GM18909 (cell line): ENCODE results near the gene MCF2L.
A peak's percentile ranks its signal among the peaks of the same experiment; 100 is the strongest.
"Not testable (repeated sequence)": the region's sequence is repeated elsewhere in the genome, so short reads cannot be mapped to it uniquely, and the experiment has no call there.

Experiments used
- ATAC-seq: cut with Tn5 transposase; IDR thresholded peaks from one replicate; pipeline ENCODE4 v1.9.1; 2021; ENCODE audit warnings: mild to moderate bottlenecking; ENCODE audit not compliant: unreplicated experiment, poor library complexity

The MCF2L gene, protein sequence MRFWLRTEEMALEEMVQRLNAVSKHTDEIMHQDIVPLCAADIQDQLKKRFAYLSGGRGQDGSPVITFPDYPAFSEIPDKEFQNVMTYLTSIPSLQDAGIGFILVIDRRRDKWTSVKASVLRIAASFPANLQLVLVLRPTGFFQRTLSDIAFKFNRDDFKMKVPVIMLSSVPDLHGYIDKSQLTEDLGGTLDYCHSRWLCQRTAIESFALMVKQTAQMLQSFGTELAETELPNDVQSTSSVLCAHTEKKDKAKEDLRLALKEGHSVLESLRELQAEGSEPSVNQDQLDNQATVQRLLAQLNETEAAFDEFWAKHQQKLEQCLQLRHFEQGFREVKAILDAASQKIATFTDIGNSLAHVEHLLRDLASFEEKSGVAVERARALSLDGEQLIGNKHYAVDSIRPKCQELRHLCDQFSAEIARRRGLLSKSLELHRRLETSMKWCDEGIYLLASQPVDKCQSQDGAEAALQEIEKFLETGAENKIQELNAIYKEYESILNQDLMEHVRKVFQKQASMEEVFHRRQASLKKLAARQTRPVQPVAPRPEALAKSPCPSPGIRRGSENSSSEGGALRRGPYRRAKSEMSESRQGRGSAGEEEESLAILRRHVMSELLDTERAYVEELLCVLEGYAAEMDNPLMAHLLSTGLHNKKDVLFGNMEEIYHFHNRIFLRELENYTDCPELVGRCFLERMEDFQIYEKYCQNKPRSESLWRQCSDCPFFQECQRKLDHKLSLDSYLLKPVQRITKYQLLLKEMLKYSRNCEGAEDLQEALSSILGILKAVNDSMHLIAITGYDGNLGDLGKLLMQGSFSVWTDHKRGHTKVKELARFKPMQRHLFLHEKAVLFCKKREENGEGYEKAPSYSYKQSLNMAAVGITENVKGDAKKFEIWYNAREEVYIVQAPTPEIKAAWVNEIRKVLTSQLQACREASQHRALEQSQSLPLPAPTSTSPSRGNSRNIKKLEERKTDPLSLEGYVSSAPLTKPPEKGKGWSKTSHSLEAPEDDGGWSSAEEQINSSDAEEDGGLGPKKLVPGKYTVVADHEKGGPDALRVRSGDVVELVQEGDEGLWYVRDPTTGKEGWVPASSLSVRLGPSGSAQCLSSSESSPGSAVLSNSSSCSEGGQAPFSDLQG

DNA sequence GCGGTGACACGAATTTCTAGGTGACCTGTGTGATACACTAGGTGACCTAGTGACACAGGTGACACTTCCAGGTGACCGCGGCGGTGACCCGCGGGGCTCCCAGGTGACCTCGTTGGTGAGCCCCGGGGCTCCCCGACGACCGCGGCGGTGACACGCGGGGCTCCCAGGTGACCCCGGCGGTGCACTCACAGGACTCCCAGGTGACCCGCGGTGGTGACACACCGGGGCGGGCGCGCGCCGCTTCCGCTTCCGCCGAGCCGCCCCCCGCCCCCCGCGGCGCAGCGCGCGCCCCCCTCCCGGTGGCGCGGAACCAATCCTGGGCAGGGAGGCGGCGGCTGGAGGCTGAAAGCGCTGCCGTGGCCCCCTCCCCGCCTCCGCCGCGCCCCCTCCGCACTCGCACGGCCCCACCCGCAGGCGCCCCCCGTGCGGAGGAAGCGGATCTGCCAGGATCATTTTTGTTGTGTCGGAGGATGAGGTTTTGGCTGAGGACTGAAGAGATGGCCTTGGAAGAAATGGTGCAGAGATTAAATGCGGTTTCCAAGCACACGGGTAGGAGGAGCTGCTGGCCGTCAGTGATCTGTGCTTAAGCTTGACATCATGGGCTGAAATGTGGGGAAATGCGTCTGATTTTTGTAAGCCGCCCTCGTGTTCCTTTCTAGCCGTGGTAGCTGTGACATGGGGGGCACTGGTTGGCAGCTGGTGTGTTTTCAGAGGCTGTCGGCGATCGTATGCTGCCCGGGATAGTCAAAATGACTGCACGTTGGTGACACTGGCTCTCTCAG is at the start of gene MCF2L:
MCF2L (plus strand) TSS at position 305 of the 782 bp plus-strand sequence; CDS start at position 471, 166 bp downstream.
- no peak for ATAC-seq

DNA sequence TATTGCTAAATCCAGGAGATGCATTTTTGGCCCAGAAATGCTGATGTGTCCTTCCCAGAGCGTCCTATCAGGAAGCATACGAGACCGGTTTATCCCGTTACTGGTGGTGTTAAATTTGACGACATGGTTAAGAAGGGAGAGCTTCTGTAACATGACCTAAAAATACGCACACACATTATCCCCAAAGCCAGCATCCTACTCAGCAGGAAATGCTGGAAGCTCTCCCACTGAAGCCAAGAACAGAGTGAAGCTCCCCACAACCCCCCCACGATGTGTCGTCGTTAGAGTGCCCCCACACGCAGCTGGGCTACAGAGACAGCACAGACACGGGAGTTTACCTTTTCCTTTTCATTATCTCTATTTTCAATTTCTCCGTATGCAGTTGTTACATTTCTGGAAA is 45.1 kb upstream of the MCF2L start:
- ATAC-seq, result no peak

DNA sequence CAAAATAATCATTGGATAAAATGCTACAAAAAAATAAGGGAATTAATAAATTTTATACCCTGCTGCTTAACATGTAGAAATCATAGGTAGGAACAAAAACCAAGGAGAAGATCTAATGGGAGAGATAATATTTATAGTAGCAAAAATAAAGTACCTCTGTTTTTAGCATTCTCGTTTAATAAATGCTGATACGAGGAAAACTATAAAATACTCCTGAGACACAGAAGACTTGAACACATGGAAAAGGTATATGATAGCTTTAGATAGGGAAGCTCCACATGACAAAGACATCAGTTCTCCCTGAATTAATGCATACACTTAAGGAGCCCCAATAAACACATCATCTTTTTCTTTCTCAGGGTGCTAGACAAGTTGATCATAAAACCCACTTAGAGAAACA is 44.6 kb upstream of the MCF2L start:
- ATAC-seq, result no peak

DNA sequence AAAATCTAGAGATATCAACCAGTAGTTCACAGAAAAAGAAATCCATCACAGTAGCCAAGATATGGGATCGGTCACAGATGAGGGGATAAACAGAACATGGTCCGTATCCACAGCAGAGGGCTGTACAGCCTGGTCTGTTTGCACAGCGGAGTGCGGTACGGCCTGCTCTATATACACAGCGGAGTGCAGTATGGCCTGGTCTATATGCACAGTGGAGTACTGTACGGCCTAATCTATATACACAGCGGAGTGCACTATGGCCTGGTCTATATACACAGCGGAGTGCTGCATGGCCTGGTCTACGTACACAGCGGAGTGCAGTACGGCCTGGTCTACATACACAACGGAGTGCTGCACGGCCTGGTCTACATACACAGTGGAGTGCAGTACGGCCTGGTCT is 43.0 kb upstream of the MCF2L start:
- ATAC-seq, result no peak

DNA sequence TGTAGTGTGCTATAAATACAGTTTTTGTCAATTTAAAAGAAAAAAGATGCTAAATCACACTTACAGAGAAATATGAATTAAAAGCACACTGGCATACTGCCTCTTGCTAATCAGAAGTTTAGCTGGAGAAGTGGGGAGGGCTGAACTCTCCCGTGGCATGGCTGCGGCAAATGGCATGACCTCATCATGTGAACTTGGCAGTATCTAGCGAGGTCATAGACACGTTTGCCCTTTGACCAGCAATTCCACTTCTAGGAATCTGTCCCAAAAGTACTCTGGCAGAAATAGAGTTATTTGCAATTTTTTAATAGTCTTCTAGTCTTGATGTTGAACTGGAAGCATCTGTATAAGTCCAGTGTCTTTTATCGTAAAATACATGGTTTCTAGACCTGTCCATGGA is 42.0 kb upstream of the MCF2L start:
- no peak for ATAC-seq

DNA sequence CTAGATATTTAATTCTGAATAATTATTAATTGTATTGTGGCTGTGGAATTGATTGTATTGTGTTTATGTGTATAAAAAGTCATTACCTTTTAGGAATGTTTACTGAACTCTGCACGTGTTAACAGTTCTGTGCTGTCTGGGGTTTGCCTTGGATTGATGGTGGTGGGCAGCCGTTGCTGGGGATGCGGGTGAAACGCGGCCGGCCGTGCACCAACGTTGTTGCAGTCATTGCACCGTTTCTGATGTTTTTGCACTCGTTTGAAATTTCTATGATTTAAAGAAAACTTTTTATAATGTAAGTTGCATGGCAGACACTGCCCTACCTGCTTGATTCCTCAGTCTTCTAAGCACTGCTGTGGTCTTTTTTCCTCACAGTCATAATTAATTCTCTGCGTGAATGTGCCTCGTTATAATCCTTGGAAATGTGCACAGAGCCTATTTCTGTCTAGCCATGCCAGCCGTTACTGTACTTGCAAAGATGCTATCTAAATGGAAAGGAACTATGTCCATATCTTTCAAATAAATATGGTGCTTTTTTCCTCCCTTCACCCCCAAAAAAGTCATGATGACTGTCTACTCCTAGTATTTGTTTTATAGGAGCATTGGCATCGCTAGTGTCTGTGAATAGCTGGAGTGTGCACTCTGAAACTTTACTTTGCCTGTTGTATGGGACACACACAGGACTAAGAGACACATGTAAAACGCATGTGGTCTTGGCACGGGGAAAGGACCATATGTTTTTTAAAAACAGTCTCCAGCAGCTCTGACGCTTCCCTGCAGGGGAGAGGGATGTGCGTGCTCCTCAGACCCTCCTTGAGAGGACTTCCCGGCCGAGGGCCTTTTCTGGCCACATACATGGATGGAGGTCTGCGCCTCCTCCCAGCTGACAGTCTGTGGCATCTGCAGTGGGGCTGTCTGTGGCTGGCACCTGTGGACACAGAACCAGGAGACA is 40.7 kb upstream of the MCF2L start:
- no peak for ATAC-seq

DNA sequence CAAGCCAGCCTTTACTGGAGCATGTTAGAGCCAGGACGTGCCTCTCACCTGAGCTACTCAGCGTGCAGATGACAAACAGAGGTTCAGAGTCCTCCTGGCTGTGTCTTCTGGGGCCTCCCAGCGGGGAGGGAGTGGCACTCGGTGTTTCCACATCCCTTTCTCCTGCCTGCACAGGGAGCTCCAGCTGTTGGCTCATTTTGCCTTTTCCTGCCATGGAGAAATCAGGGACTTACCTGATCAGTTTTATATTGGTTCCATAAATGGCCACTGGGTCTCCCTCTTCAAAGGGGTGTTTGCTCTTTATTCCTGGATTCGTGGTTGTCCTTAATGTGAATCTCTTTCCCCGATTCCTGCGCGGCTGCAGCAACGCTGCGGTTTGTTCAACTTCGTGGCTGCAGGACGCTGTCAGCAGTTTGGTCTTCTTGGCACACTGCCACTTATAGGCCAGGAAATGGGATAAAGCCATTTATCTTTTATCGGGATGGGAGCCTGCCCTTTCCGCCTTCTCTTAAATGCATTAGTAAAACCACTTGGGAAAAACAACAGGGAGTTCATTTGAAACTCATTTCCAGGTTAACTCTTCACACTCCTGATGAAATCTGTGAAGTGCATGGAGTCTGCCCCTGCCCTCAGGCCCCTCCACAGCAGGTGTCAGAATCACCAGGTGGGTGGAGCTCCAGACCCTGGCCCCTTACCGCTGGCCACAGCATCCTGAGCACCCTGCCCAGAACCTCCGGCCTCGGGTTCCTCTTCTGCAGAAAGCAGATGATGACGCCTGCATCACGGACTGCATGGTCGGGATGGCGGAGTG is 39.8 kb upstream of the MCF2L start:
- ATAC-seq, result no peak

DNA sequence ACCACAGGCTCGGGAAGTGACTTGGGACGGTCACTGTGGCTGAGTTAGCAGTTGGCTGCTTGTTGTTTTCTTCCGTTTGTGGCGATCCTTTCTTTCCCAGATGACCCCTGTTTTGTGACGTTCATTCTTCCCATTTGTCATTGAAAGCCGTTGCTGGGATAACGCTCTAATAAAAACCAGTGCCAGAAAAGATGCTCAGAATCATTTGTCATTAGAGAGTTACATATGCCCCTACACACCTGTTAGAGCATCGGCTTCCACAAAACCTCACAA is 39.3 kb upstream of the MCF2L start:
- ATAC-seq, result no peak

DNA sequence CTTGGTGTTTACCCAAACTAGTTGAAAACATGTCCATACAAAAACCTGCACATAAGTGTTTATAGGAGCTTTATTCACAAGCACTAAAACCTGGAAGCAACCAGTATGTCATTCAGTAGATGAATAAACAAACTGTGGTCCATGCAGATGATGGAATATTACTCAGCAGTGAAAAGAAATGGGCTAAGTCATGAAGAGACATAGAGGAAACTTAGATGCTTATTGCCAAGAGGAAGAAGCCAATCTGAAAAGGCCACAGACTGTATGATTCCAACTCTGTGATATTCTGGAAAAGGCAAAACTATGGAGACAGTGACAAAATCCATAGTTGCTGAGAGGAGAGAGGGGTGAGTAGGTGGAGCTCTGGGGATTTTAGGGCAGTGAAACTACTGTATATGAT is 38.8 kb upstream of the MCF2L start:
- ATAC-seq, result no peak

DNA sequence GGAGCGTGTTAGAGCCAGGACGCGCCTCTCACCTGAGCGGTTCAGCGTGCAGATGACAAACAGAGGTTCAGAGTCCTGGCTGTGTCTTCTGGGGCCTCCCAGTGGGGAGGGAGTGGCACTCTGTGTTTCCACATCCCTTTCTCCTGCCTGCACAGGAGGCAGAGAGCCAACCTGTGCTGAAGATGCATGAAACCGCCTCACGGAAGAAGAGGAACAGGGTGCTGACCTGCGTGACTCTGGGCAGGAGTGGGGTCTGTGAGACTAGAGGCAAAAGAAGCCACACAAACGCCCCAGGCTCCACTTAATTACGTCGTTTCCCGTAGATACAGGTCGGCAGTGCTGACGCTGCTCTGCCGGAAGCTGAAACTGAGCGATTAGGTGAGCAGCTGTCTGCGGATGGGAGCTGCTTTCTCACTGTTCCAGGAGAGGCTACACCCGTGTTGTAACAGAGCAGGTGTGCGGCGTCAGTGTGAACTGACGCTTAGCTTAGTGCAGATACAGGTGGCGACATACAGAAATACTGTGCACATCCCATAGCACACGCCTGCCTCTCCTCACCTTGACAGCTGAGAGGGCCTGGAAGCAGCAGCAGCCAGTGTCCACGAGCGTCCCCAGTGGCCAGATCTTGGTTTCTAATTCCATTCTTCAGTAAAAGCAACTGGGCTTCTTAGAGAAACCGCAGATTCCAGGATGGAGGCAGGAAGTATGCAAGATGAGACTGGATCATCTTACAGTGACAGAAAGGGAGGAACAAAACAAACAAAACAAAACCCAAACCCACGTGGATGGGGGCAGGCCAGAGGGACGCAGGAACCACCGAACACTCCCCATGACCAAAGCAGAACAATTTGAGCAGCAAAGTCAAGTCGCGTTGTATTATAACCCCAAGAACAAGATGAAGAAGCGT is 37.7 kb upstream of the MCF2L start:
- ATAC-seq, result peak; percentile 88

DNA sequence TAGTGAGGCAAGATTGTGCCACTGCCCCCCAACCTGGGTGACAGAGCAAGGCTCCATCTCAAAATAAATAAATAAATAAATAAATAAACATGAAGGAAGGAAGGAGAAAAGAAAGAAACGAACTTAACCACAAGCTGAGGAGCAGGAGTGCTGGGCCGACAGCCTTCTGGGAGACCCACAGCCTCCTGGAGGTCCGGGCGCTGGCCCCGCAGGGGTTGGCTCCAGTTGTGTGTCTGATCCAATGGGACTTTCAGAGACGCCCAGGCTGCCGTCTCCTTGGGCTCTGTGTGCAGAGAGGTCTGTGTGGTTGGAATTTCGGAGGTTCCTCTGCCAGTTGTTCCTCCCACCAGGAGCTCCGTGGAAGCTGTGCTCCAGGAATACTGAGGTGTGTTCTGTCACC is 36.0 kb upstream of the MCF2L start:
- ATAC-seq, result no peak

DNA sequence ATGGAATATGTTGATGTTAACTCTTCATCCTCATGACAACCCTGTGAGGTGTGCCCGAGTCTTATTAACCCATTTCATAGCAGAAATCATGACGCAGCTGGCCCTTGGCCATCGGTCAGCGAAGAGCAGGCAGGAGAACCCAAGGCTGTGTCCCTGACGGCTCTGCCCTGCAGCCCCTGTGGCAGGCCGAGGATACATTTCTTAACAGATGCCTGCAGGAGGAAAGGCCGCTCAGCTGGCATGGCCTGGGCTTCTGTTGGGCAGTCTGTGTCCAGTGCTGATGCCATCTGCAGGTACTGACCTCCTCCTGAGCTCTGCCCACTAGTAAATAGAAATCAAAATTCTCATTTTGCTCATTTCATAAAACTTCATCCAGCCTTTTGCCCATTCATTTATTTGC is 35.4 kb upstream of the MCF2L start:
- no peak for ATAC-seq

DNA sequence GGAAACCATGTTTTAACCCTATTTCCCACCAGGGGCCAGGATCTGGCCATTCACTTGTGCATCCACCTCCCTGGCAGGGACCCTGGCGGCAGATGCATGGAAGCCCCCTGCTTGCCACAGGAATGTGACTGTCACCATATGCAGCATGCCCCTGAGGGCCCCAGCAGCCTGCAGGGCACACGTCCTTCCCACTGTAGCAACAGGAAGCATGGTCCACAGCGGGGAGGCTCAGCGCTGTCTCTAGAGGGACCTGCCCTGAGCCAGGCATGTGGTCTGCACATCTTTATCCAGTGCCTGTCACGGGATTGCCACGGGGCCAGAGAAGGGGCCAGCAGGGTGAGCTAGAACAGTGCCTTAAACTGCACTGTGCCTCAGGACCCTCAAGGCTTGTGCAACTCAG is 34.9 kb upstream of the MCF2L start:
- no peak for ATAC-seq

DNA sequence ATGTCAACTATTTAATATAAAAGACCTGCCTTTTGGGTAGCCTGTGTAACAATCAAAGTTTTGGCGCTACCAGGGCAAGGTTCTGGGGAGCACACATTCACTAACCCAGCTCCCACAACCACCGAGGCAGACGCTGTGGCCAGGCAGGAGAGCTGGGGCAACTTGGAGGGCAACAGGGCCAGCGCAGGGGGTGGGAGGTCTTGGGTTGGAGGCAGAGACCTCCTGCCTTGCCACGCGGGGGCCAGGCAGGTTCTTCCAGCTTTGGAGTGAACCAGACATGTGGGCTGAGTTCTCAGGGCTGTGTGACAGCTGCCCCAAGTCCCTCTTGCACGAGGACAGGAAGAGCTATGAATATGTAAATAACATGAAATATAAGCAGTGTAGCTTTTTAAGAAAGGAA is 30.3 kb upstream of the MCF2L start:
- no peak for ATAC-seq

DNA sequence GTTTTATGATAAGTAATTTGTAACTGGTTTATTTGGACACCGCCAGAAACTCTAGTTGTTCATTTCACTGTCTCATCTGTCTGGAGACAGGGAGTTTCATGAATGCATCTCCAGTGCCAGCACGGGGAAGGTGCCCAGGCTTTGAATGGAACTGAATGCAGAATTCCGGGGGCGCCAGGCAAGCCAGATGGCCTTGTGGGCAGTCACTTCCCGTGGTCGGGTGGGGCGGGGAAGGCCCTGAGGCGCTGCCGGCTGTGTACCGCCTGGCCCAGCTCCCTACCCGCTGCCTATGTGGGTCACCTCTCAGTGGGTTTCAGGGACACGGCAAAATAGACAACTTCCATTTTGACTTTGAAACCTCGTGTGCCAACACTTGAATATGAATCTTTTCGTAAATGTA is 28.8 kb upstream of the MCF2L start:
- ATAC-seq, result no peak

DNA sequence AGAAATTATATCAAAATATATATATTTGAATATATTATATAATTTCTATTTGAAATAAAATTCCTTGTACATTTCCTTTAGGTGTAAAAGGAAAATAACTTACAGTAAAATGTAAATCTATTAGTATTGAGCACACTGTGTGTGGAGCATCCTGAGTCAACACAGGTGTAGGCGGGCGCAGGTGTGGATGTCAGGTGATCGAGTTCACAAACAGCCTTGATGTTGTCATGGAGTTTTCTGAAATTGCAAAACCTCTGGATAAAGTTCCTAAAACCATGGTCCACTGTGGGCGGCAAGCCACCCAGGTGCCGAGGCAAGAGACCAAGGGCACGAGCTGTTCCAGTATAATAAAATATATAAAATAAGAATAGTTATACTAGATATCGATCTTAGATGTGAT is 27.7 kb upstream of the MCF2L start:
- no peak for ATAC-seq

DNA sequence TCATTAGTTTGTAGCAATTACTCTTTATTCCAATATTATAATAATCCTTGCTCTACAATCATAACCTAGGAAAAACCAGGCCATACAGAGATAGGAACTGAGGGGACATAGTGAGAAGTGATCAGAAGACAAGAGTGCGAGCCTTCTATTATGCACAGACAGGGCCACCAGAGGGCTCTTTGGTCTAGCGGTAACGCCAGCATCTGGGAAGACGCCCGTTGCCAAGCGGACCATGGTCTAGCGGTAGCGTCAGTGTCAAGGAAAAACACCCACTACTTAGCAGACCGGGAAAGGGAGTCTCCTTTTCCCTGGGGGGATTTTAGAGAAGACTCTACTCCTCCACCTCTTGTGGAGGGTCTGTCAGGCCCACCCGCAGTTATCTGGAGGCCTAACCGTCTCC is 27.2 kb upstream of the MCF2L start:
- not testable (repeated sequence) for ATAC-seq
